Measurements from ENCODE around the gene CALHM6. TPM values are rescaled to one million over a fixed set of nuclear protein-coding genes. Genes with fewer than 3 reads are reported as not detected.

The CALHM6 gene
- total RNA-seq, 1 donor from 2014 or later = not detected

DNA sequence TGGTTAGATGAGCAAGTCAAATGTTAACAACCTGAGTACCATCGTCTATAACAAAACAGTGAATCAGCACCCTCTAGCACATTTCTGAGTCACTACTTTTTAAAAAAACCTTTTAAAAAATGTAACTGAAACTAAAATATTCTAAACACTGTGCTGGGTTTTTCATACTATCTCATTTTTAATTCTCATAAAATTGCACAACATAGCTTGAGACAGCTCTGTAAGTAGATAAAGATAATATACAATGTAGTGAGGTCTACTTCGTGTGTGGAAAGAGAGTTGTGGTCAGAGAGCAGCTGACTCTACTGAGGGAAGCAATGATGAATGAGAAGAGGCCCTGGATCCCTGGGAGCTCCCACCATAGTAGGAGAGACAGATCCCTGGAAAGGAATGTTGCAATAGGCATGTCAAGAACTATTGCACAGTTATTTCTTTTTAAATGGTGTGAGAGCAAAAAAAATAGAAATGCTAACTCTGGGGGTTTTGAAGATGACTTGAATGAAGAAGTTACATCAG, 13.6 kb upstream of the CALHM6 start:
- no peak overlapping the region for H3K9ac ChIP-seq
- H3K4me2 ChIP-seq = no peak overlapping the region
- no peak overlapping the region for H3K27ac ChIP-seq
- H3K4me1 Mint-ChIP-seq = peaks cover 3% of the 10 kb centered on the region
- no peak overlapping the region for H3K27ac Mint-ChIP-seq
- H4K20me1 ChIP-seq (ENCODE audit: low read depth) = no peaks in the 10 kb centered on the region
- DNase-seq (ENCODE audit: low spot score) = no peak
- no peaks in the 10 kb centered on the region for H3K36me3 Mint-ChIP-seq
- H3K27me3 ChIP-seq = no peaks in the 10 kb centered on the region
- TF ChIP-seq EZH2 (IDR thresholded peaks at IDR 0.05) (no peak), EZH2phosphoT487 (IDR thresholded peaks at IDR 0.05) (no peak)
- TF ChIP-seq, protein P1, sequence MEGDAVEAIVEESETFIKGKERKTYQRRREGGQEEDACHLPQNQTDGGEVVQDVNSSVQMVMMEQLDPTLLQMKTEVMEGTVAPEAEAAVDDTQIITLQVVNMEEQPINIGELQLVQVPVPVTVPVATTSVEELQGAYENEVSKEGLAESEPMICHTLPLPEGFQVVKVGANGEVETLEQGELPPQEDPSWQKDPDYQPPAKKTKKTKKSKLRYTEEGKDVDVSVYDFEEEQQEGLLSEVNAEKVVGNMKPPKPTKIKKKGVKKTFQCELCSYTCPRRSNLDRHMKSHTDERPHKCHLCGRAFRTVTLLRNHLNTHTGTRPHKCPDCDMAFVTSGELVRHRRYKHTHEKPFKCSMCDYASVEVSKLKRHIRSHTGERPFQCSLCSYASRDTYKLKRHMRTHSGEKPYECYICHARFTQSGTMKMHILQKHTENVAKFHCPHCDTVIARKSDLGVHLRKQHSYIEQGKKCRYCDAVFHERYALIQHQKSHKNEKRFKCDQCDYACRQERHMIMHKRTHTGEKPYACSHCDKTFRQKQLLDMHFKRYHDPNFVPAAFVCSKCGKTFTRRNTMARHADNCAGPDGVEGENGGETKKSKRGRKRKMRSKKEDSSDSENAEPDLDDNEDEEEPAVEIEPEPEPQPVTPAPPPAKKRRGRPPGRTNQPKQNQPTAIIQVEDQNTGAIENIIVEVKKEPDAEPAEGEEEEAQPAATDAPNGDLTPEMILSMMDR (IDR thresholded peaks at IDR 0.05) = no peak
- H3K4me3 ChIP-seq = no peak overlapping the region
- no peaks in the 10 kb centered on the region for H3K27me3 Mint-ChIP-seq (ENCODE audit: insufficient read depth, low read depth)
- no peaks in the 10 kb centered on the region for H3F3A ChIP-seq (ENCODE audit: low read depth)
- H2AFZ ChIP-seq (replicated peaks) = no peak overlapping the region
- no peaks in the 10 kb centered on the region for H3K36me3 ChIP-seq
- H3K79me2 ChIP-seq (ENCODE audit: low read depth) = no peaks in the 10 kb centered on the region
- no peaks in the 10 kb centered on the region for H3K9me3 ChIP-seq (ENCODE audit: low read depth)
- peaks cover 9% of the 10 kb centered on the region for H3K4me1 ChIP-seq
- H3K4me3 Mint-ChIP-seq = no peak overlapping the region
- no peaks in the 10 kb centered on the region for H3K9me3 Mint-ChIP-seq

DNA sequence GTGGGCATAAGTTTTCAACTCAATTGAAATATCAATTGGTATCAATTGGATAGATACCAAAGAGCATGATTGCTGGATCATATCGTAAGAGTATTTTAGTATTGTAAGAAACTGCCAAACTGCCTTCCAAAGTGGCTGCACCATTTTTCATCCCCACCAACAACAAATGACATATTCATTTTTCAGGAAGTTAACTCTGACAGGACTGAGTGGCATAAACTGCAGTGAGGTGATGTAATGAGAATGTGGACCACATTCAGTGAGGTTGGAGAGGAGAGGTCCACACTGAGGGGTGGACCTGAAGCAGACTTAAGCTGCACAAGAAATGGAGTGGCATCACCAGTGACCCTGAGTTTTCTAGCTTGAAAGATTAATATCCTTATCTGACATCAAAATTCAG, 11.6 kb upstream of the CALHM6 start:
- H3K9me3 ChIP-seq (ENCODE audit: low read depth) = no peaks in the 10 kb centered on the region
- no peak overlapping the region for H3K9ac ChIP-seq
- no peak overlapping the region for H3K27ac ChIP-seq
- H3K36me3 Mint-ChIP-seq = no peaks in the 10 kb centered on the region
- H3K4me1 ChIP-seq = no peaks in the 10 kb centered on the region
- no peak overlapping the region for H2AFZ ChIP-seq (replicated peaks)
- no peaks in the 10 kb centered on the region for H3K9me3 Mint-ChIP-seq
- H3K27me3 Mint-ChIP-seq (ENCODE audit: insufficient read depth, low read depth) = no peaks in the 10 kb centered on the region
- no peak overlapping the region for H3K4me3 Mint-ChIP-seq
- no peak overlapping the region for H3K27ac Mint-ChIP-seq
- H3K27me3 ChIP-seq = no peaks in the 10 kb centered on the region
- H3K36me3 ChIP-seq = no peaks in the 10 kb centered on the region
- TF ChIP-seq EZH2phosphoT487 (IDR thresholded peaks at IDR 0.05) (no peak), EZH2 (IDR thresholded peaks at IDR 0.05) (no peak)
- TF ChIP-seq, protein P1 (IDR thresholded peaks at IDR 0.05) = no peak
- no peak overlapping the region for H3K4me3 ChIP-seq
- no peaks in the 10 kb centered on the region for H3K4me1 Mint-ChIP-seq
- no peak overlapping the region for H3K4me2 ChIP-seq
- DNase-seq (ENCODE audit: low spot score) = no peak
- H3K79me2 ChIP-seq (ENCODE audit: low read depth) = no peaks in the 10 kb centered on the region
- no peaks in the 10 kb centered on the region for H3F3A ChIP-seq (ENCODE audit: low read depth)
- H4K20me1 ChIP-seq (ENCODE audit: low read depth) = no peaks in the 10 kb centered on the region

DNA sequence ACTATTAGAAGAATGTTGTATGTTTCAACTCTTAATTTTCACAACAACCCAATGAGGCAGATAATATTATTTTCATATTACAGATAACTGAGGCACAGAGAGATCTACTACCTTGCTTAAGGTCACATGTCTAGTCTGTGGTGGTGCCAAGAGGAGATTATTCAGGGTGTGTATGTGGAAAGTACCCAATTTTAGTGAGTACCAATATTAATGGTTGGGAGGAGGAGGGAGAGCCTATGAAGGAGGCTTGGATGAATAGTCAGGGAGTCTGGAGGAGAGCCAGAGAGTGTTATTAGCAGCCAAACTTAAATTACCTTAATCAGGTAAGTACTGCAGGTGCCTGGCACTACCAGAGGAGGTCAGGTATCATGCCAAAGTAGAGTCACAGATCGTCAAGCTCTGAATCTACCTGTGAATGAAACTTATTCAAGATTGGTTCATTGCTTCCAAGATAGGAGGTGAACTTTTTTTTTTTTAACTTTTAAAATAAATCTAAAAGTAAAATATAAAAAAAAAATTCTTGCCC, 10.9 kb upstream of the CALHM6 start:
- Histone ChIP-seq H3K4me3 (no peak overlapping the region), H3K4me2 (no peak overlapping the region), H3K27me3 (no peaks in the 10 kb centered on the region), H3K79me2 (ENCODE audit: low read depth) (no peaks in the 10 kb centered on the region), H3K9me3 (ENCODE audit: low read depth) (no peaks in the 10 kb centered on the region), H3F3A (ENCODE audit: low read depth) (no peaks in the 10 kb centered on the region), H2AFZ (replicated peaks) (no peak overlapping the region), H3K36me3 (no peaks in the 10 kb centered on the region), H3K9ac (no peak overlapping the region), H3K4me1 (no peaks in the 10 kb centered on the region), H4K20me1 (ENCODE audit: low read depth) (no peaks in the 10 kb centered on the region), H3K27ac (no peak overlapping the region)
- no peak overlapping the region for H3K4me3 Mint-ChIP-seq
- DNase-seq (ENCODE audit: low spot score) = no peak
- H3K36me3 Mint-ChIP-seq = no peaks in the 10 kb centered on the region
- H3K27ac Mint-ChIP-seq = no peak overlapping the region
- TF ChIP-seq EZH2phosphoT487 (IDR thresholded peaks at IDR 0.05) (no peak), EZH2 (IDR thresholded peaks at IDR 0.05) (no peak)
- TF ChIP-seq, protein P1 (IDR thresholded peaks at IDR 0.05) = no peak
- no peaks in the 10 kb centered on the region for H3K9me3 Mint-ChIP-seq
- no peaks in the 10 kb centered on the region for H3K27me3 Mint-ChIP-seq (ENCODE audit: insufficient read depth, low read depth)
- no peaks in the 10 kb centered on the region for H3K4me1 Mint-ChIP-seq
